Heart left ventricle (tissue), 16 donors: ENCODE data around the gene BSPRY. TPM values are rescaled to one million over a fixed set of nuclear protein-coding genes. Genes with fewer than 3 reads are reported as not detected.

Experiments
- ATAC-seq, 4 donors: fragments of 200-7000 bp; cut with Tn5 transposase; one replicate each; pipeline ENCODE4 v1.9.1; 2020 to 2022; ENCODE audit warnings: moderate library complexity in 4 of 4, mild to moderate bottlenecking in 3 of 4, moderate number of reproducible peaks in 1 of 4
- DNase-seq, 5 donors: peaks; one replicate each; pipeline ENCODE4 v3.0.0-alpha.2; 2020
- H3K27ac ChIP-seq, 12 donors: fragments of 200-600 bp; sonication (generic) in 4 of 12; one replicate each; pipeline versions ENCODE4 v1.5.0 to v1.8.0; 2016 to 2022; ENCODE audit warnings: mild to moderate bottlenecking in 2 of 12
- H3K27me3 ChIP-seq, 9 donors: fragments of 200-600 bp; sonication (generic) in 2 of 9; one replicate each; pipeline versions ENCODE4 v1.5.1 to v1.8.0; 2016 to 2022; ENCODE audit warnings: mild to moderate bottlenecking in 3 of 9
- H3K36me3 ChIP-seq, 9 donors: fragments of 200-600 bp; sonication (generic) in 2 of 9; one replicate each; pipeline versions ENCODE4 v1.5.0 to v1.8.0; 2018 to 2022; ENCODE audit warnings: mild to moderate bottlenecking in 2 of 9
- H3K4me1 ChIP-seq, 12 donors: fragments of 200-600 bp; sonication (generic) in 4 of 12; one replicate each; pipeline versions ENCODE4 v1.5.0 to v1.8.0; 2016 to 2022; ENCODE audit warnings: mild to moderate bottlenecking in 3 of 12
- H3K4me3 ChIP-seq, 12 donors: fragments of 200-600 bp; sonication (generic) in 4 of 12; one replicate each; pipeline versions ENCODE4 v1.5.0 to v1.8.0; 2017 to 2022; ENCODE audit warnings: mild to moderate bottlenecking in 9 of 12, moderate library complexity in 4 of 12
- H3K9me3 ChIP-seq, 12 donors: fragments of 200-600 bp; sonication (generic) in 4 of 12; one replicate each; pipeline versions ENCODE4 v1.5.0 to v1.8.0; 2016 to 2022; ENCODE audit warnings: mild to moderate bottlenecking in 1 of 12
- CTCF ChIP-seq, 12 donors: fragments of 200-600 bp; sonication (generic) in 4 of 12; IDR thresholded peaks; one replicate each; pipeline versions ENCODE4 v1.5.0 to v1.8.0; 2018 to 2022; ENCODE audit warnings: antibody characterized with exemption in 12 of 12, mild to moderate bottlenecking in 5 of 12
- POLR2A ChIP-seq, 2 donors: fragments of 450-650 bp; IDR thresholded peaks; one replicate each; pipeline ENCODE4 v1.6.1; 2017; ENCODE audit warnings: antibody characterized with exemption in 2 of 2, mild to moderate bottlenecking in 2 of 2, moderate library complexity in 2 of 2
- WGBS, 4 donors: extraction: QIAGEN DNeasy Blood & Tissue Kit in 2 of 4; methylation state at CpG; one replicate each; pipeline versions ENCODE4 v1.1.5 to v1.1.7; 2013 to 2018; 5-methylcytosine and 5-hydroxymethylcytosine counted together
- intact Hi-C, 10 donors: fragments of 100-400 bp; cut with DNase I; formaldehyde crosslinking; loops; one replicate each; pipeline versions ENCODE4 v1.11.1 to v1.14.2; 2022
- polyA plus RNA-seq, 2 donors: library from polyadenylated mRNA; stranded (reverse); fragments of 200-250 nt; gene quantifications; one replicate each; pipeline ENCODE4 v1.2.3, GENCODE V29; 2013
- total RNA-seq, 9 donors: library from RNA; depleted of rRNA in 2 of 9; stranded (reverse); fragments of >200 nt in 2 of 9; fragmentation: NEBNext Ultra II Directional in 3 of 9; extraction: Animal tissue kit (Norgen Biotek cat#: 25700) in 3 of 9; gene quantifications; one replicate each; pipeline versions ENCODE4 v1.1.0 to v1.2.4, GENCODE V29; 2016 to 2023
- donor health status: ischemic (EF 13 %, LVEDD 7.1; RV severe dilation, severe dysfunction).
- donor health status: healthy with polysubstance abuse.
- donor health status: DM: no; HTN: yes; CAD: no.
- donor health status: DM: no; HTN: no; CAD: no.
- donor health status: ischemic (EF 25% LVEDD 6.9; RV normal size, moderate dysfunction).
- donor health status: ischemic (EF 25% LVEDD 5.7; RV mildly dilated, moderate dysfunction).
- donor health status: healthy.
- donor health status: DM: yes; HTN: yes; CAD: no.
- donor health status: ischemic (EF 35%, LVEDD 5.7; RV mildly dilated, moderate dysfunction).
- donor health status: nonischemic (EF 11% LVEDD 7.7; RV severe dilation, severe dysfunction).
- donor health status: DM: yes; HTN: yes; CAD: no.
- donor health status: PGD.
- donor health status: ischemic (EF 29% LVEDD 5.4; RV normal size, mild dysfunction).
- donor health status: nonischemic (EF 23%, LVEDD 6.1; RV moderate dilation, normal function).

The BSPRY gene
- total and polyA plus RNA-seq, 11 donors: 0.39 to 7.6 (median 1.7) TPM; not detected in 1

GRCh38 chr9:113416149-113416721, 66.9 kb downstream of the BSPRY start:
- peak overlapping the region in 5 of 12 donors; percentile 6 to 83 (median 41) for H3K27ac ChIP-seq
- TF ChIP-seq CTCF (IDR thresholded peaks at IDR 0.05) (no peak), POLR2A (IDR thresholded peaks at IDR 0.05) (no peak)
- intact Hi-C loops: no loop called here

GRCh38 chr9:113417370-113417769, 68.0 kb downstream of the BSPRY start:
- Histone ChIP-seq H3K4me1 (peaks cover 0 to 13% (median 0%) of the 10 kb centered on the region in 12 donors), H3K27ac (no peak overlapping the region), H3K9me3 (no peaks in the 10 kb centered on the region), H3K36me3 (no peaks in the 10 kb centered on the region), H3K4me3 (no peak overlapping the region), H3K27me3 (no peaks in the 10 kb centered on the region)
- 78 to 88% (median 83%) methylated on average over 4 of the region's 4 CpGs for WGBS, 4 donors
- ATAC-seq (no peak), DNase-seq (no peak)
- intact Hi-C loops: no loop called here
- TF ChIP-seq POLR2A (IDR thresholded peaks at IDR 0.05) (no peak), CTCF (IDR thresholded peaks at IDR 0.05) (no peak)

More at GRCh38 chr9:113416149-113416721, 66.9 kb downstream of the BSPRY start:
- H3K27me3 ChIP-seq: no peaks in the 10 kb centered on the region
- no peaks in the 10 kb centered on the region for H3K36me3 ChIP-seq
- H3K4me3 ChIP-seq: no peak overlapping the region
- ATAC-seq: peak in 2 of 4 donors; percentile 61 to 66
- whole genome bisulfite sequencing, 4 donors: 52 to 70% (median 62%) methylated on average over 3 of the region's 3 CpGs
- H3K9me3 ChIP-seq: no peaks in the 10 kb centered on the region
- peaks cover 0 to 13% (median 4%) of the 10 kb centered on the region in 12 donors for H3K4me1 ChIP-seq
- no peak for DNase-seq

Other genes starting within 250 kb of the BSPRY start
- gene SLC31A2, start 198.5 kb upstream of the BSPRY start, total RNA-seq: 10 to 100 TPM in 6 of 9 donors, 1 to 10 TPM in 3; 5.2 to 26.4 (median 13.8) TPM
- gene SLC31A2, start 198.5 kb upstream of the BSPRY start, polyA plus RNA-seq: 10 to 100 TPM in 1 of 2 donors, 1 to 10 TPM in 1; 9.6 to 17.8 TPM
- 10 to 100 TPM; 15.8 to 45.5 (median 18.7) TPM for gene FKBP15, start 128.3 kb upstream of the BSPRY start, total RNA-seq
- gene FKBP15, start 128.3 kb upstream of the BSPRY start, polyA plus RNA-seq: 10 to 100 TPM in 1 of 2 donors, 1 to 10 TPM in 1; 9.9 to 16.1 TPM
- 10 to 100 TPM in 6 of 9 donors, 1 to 10 TPM in 3; 7.9 to 18.2 (median 10.7) TPM for gene SLC31A1, start 128.0 kb upstream of the BSPRY start, total RNA-seq
- gene SLC31A1, start 128.0 kb upstream of the BSPRY start, polyA plus RNA-seq: 10 to 100 TPM in 1 of 2 donors, 1 to 10 TPM in 1; 4.2 to 22.3 TPM
- gene CDC26, start 74.0 kb upstream of the BSPRY start, total RNA-seq: 10 to 100 TPM; 22.3 to 39.4 (median 34.4) TPM
- gene CDC26, start 74.0 kb upstream of the BSPRY start, polyA plus RNA-seq: 10 to 100 TPM; 44.9 to 46.0 TPM
- gene PRPF4, start 73.9 kb upstream of the BSPRY start, total RNA-seq: 10 to 100 TPM; 10.4 to 15.0 (median 13.8) TPM
- gene PRPF4, start 73.9 kb upstream of the BSPRY start, polyA plus RNA-seq: 10 to 100 TPM in 1 of 2 donors, 1 to 10 TPM in 1; 5.1 to 24.6 TPM
- gene RNF183, start 46.2 kb upstream of the BSPRY start, total RNA-seq: not detected
- gene RNF183, start 46.2 kb upstream of the BSPRY start, polyA plus RNA-seq: under 1 TPM in 1 of 2 donors, not detected in 1; 0.04 TPM
- 10 to 100 TPM in 6 of 9 donors, 1 to 10 TPM in 3; 8.1 to 22.4 (median 14.4) TPM for gene WDR31, start 9.3 kb upstream of the BSPRY start, total RNA-seq
- 1 to 10 TPM; 7.0 TPM for gene WDR31, start 9.3 kb upstream of the BSPRY start, polyA plus RNA-seq
- 10 to 100 TPM; 11.7 to 53.8 (median 19.4) TPM for gene HDHD3, start 27.4 kb downstream of the BSPRY start, total RNA-seq
- gene HDHD3, start 27.4 kb downstream of the BSPRY start, polyA plus RNA-seq: 10 to 100 TPM; 16.2 to 49.0 TPM
- gene ALAD, start 51.7 kb downstream of the BSPRY start, total RNA-seq: 100 to 1,000 TPM in 2 of 9 donors, 10 to 100 TPM in 7; 39.8 to 153 (median 91.8) TPM
- 10 to 100 TPM; 51.1 to 74.3 TPM for gene ALAD, start 51.7 kb downstream of the BSPRY start, polyA plus RNA-seq
- gene POLE3, start 61.1 kb downstream of the BSPRY start, total RNA-seq: 10 to 100 TPM; 18.7 to 31.2 (median 24.3) TPM
- gene POLE3, start 61.1 kb downstream of the BSPRY start, polyA plus RNA-seq: 10 to 100 TPM; 14.9 to 72.4 TPM
- gene C9orf43, start 61.2 kb downstream of the BSPRY start, total RNA-seq: under 1 TPM in 4 of 9 donors, not detected in 5; 0.14 to 0.93 (median 0.49) TPM
- under 1 TPM; 0.15 to 0.27 TPM for gene C9orf43, start 61.2 kb downstream of the BSPRY start, polyA plus RNA-seq
- gene RGS3, start 114.2 kb downstream of the BSPRY start, total RNA-seq: 100 to 1,000 TPM; 107 to 214 (median 139) TPM
- 100 to 1,000 TPM in 1 of 2 donors, 10 to 100 TPM in 1; 93.4 to 120 TPM for gene RGS3, start 114.2 kb downstream of the BSPRY start, polyA plus RNA-seq